ENCODE data around the gene CDH4. TPM values are rescaled to one million over a fixed set of nuclear protein-coding genes. Genes with fewer than 3 reads are reported as not detected.

Gene CDH4
- total RNA-seq, 1 donor from 2014 or later, result 0.23 TPM

- Mint-ChIP-seq H3K27me3 (ENCODE audit: unreplicated experiment) (peaks cover 11% of the 10 kb centered on the region), H3K4me1 (ENCODE audit: unreplicated experiment) (no peaks in the 10 kb centered on the region), H3K36me3 (ENCODE audit: low read depth, unreplicated experiment) (no peaks in the 10 kb centered on the region), H3K9me3 (ENCODE audit: unreplicated experiment) (no peaks in the 10 kb centered on the region), H3K4me3 (ENCODE audit: unreplicated experiment) (no peak overlapping the region), H3K27ac (ENCODE audit: unreplicated experiment) (no peak overlapping the region)
- no peak for DNase-seq (ENCODE audit: low spot score)
- no peak for TF ChIP-seq CTCF (IDR thresholded peaks at IDR 0.05; ENCODE audit: unreplicated experiment)
These were observed 313.7 kb downstream of the CDH4 start for GRCh38 chr20:61565791-61566190.

DNA sequence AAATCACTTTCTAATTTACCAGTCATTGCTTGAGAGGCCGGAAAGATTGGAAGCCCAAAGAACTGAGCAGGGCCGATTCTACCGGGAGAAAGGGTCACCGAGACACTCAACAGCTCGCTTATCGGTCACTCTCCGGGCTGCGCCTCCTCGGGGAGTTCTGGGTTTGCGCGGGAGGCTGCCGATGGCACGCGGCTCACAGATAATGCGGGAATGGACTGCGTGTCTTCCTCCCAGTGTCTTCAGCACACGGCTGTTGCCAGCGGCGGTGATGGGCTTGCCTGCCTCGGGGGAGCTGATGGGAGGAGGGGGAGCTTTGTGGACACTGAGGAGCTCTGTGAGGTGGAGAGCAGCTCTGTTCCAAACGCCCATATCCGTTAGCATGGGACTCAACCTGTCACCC is 314.6 kb downstream of the CDH4 start:
- H3K27me3 Mint-ChIP-seq (ENCODE audit: unreplicated experiment), result peaks cover 6% of the 10 kb centered on the region
- no peak for TF ChIP-seq CTCF (IDR thresholded peaks at IDR 0.05; ENCODE audit: unreplicated experiment)

DNA sequence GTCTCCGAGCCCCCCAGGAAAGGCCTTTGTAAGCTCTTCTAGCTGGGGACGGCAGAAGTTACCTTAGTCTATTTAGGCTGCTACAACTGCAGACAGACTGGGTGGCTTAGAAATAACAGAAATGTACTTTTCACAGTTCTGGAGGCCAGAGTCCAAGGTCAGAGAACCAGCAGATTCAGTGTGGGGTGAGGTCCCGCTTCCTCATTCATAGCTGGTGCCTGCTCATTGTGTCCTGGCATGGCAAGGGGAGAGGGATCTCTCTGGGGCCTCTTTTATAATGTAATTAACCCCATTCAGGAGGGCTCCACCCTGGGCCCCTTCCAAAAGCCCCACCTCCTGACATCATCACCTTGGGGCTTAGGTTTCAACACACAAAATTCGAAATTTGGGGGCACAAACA is 315.1 kb downstream of the CDH4 start:
- no peak for DNase-seq (ENCODE audit: low spot score)
- Mint-ChIP-seq H3K36me3 (ENCODE audit: low read depth, unreplicated experiment) (no peaks in the 10 kb centered on the region), H3K27me3 (ENCODE audit: unreplicated experiment) (peaks cover 6% of the 10 kb centered on the region), H3K4me3 (ENCODE audit: unreplicated experiment) (no peak overlapping the region), H3K9me3 (ENCODE audit: unreplicated experiment) (no peaks in the 10 kb centered on the region), H3K4me1 (ENCODE audit: unreplicated experiment) (no peaks in the 10 kb centered on the region), H3K27ac (ENCODE audit: unreplicated experiment) (no peak overlapping the region)
- no peak for TF ChIP-seq CTCF (IDR thresholded peaks at IDR 0.05; ENCODE audit: unreplicated experiment)

More for the DNA sequence above, 314.6 kb downstream of the CDH4 start:
- Mint-ChIP-seq H3K4me3 (ENCODE audit: unreplicated experiment) (no peak overlapping the region), H3K4me1 (ENCODE audit: unreplicated experiment) (no peaks in the 10 kb centered on the region), H3K9me3 (ENCODE audit: unreplicated experiment) (no peaks in the 10 kb centered on the region), H3K36me3 (ENCODE audit: low read depth, unreplicated experiment) (no peaks in the 10 kb centered on the region), H3K27ac (ENCODE audit: unreplicated experiment) (no peak overlapping the region)
- no peak for DNase-seq (ENCODE audit: low spot score)

GRCh38 chr20:61569825-61570224 is 317.8 kb downstream of the CDH4 start:
- Mint-ChIP-seq H3K9me3 (ENCODE audit: unreplicated experiment) (no peaks in the 10 kb centered on the region), H3K4me1 (ENCODE audit: unreplicated experiment) (no peaks in the 10 kb centered on the region), H3K4me3 (ENCODE audit: unreplicated experiment) (no peak overlapping the region), H3K27me3 (ENCODE audit: unreplicated experiment) (peaks cover 6% of the 10 kb centered on the region), H3K36me3 (ENCODE audit: low read depth, unreplicated experiment) (no peaks in the 10 kb centered on the region), H3K27ac (ENCODE audit: unreplicated experiment) (no peak overlapping the region)
- no peak for TF ChIP-seq CTCF (IDR thresholded peaks at IDR 0.05; ENCODE audit: unreplicated experiment)
- DNase-seq (ENCODE audit: low spot score), result no peak

- no peaks in the 10 kb centered on the region for H3K36me3 Mint-ChIP-seq (ENCODE audit: low read depth, unreplicated experiment)
- H3K27me3 Mint-ChIP-seq (ENCODE audit: unreplicated experiment), result peaks cover 5% of the 10 kb centered on the region
These were observed 318.7 kb downstream of the CDH4 start for GRCh38 chr20:61570646-61571195.

More at GRCh38 chr20:61570646-61571195, 318.7 kb downstream of the CDH4 start:
- Mint-ChIP-seq H3K9me3 (ENCODE audit: unreplicated experiment) (no peaks in the 10 kb centered on the region), H3K4me3 (ENCODE audit: unreplicated experiment) (no peak overlapping the region), H3K27ac (ENCODE audit: unreplicated experiment) (no peak overlapping the region), H3K4me1 (ENCODE audit: unreplicated experiment) (no peaks in the 10 kb centered on the region)
- TF ChIP-seq CTCF (IDR thresholded peaks at IDR 0.05; ENCODE audit: unreplicated experiment), result no peak
- no peak for DNase-seq (ENCODE audit: low spot score)

All from endothelial cell (in vitro differentiated cells).